GM19351 (cell line): ENCODE results near the gene TRAPPC2L.

ENCODE experiments used
- ATAC-seq: cut with Tn5 transposase; IDR thresholded peaks from one replicate; pipeline ENCODE4 v1.9.1; 2021; ENCODE audit warnings: mild to moderate bottlenecking, moderate library complexity; ENCODE audit not compliant: unreplicated experiment

Gene TRAPPC2L

DNA sequence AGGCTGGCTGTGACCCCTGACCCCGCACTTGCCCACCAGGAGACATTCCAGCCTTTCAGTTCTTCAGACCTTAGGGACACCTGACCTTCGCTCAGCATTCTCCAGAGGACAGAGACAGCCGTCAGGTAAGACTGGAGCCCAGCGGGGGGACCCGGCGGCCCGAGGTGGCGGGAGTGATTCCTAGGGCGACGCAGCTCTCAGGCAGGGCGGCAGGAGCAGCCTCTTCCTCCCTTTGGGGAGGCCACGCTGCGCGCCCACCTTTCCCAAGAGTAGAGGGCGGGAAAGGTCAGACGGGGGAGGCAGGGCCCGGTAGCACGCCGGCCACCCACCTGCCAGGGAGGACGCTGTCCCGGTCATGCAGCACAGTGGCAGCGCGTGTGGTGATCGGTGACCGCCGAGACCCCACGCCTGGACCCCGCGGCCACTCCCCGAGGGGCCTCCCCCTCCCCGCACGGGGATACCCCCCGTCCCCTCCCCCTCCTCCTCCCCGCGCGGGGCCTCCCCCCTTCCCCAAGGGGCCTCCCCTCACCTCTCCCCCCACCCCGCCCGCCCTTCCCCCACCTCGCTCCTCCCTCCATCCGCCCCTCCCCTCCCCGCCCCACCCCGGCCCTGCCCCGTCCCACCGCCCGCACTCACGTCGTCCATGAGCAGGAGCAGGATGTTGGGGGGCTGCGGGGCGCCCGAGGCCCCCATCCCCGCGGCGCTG lies 652 bp upstream of the TRAPPC2L start:
- ATAC-seq, result no peak

DNA sequence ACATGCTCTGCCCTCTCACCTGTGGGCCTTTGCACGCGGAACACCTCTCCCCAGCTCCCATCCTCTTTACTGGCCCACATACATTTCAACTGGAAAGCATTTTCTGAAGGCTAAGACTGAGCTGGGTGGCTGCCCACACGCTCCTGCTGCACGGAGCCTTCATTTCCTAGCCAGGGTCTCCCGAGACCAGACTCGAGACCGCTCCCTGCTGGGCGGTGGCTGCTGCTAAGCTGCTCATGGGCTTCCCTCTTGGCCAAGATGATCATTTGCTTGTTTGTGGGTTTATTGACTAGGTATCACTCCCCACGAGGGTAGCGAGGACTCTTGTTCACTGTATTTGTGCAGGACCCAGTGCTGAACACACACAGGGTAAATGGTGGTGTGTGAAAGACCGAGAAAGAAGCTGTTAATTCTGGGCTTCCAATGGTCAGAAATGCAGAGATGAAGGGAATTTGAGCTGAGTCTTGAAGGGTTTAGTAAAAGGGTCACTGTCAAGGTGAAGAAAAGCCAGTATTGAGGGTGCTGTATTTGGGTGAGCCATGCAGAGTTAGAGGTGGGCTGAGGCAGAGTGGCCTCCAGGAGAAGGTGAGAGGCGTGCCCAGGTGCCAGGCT lies 907 bp downstream of the TRAPPC2L start:
- peak; percentile 47 for ATAC-seq

DNA sequence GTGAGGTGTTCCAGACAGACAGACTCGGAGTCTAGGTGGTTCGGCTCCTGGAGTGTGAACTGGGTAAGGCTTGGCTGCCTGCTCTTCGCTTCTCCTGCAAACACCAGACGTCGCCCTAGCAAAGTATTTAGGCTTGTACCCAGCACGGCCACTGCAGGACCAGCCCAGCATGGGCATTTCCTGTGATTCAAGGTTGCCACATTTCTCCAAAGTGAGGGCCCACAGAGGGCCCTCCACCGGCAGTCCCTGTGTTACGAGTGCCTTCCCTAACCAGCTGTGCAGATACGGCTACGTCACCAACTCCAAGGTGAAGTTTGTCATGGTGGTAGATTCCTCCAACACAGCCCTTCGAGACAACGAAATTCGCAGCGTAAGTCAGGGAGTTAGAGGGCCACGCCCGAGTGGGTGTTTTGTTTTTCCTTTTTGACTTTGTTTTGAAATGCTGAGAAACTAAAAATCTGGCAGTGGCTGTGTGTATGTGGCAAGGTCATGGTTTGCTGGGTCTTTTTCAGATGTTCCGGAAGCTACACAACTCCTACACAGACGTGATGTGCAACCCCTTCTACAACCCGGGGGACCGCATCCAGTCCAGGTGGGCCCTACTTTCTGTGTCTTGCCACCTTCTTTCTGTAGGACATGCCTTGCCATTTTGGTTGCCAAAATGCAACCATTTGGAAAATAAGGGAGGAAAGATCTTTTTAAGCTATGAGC lies 2.6 kb downstream of the TRAPPC2L start:
- no peak for ATAC-seq

DNA sequence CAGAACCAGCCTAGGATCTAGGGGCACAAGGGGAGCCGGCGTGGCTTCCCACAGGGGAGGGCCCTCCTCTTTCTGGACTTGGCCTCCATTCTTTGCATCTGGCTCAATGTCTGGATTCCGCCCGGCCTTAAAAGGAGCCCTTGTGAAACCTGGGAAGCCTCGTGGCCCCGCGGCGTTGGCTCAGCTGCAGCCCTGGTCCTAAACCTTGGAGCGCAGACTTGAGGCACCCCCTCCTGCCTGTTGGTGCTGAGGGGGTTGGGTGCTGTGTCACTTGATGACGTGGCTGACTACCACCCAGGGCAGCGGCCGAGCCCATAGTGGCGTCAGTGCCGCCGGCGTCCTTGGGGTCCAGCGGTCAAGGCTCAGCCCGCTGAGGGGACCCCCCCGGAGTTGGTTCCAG lies 4.4 kb downstream of the TRAPPC2L start:
- ATAC-seq, result no peak

DNA sequence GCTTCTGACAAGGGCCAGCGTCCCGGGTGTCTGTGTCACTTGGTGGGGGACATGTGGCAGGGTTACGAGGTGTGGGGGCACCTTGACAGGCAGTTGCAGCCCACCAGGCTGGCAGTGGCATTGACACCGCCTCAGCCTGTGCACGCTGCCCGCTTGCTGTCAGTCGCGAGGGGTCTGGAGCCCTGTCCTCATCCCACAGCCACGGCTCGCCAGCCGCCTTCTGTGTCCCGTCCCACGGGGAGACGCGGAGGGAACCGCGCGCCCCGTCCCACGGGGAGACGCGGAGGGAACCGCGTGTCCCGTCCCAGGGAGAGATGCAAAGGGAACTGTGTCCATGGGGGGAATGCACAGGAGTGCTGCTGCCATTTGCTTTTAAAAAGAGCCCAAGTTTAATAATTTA lies 6.0 kb downstream of the TRAPPC2L start:
- no peak for ATAC-seq

DNA sequence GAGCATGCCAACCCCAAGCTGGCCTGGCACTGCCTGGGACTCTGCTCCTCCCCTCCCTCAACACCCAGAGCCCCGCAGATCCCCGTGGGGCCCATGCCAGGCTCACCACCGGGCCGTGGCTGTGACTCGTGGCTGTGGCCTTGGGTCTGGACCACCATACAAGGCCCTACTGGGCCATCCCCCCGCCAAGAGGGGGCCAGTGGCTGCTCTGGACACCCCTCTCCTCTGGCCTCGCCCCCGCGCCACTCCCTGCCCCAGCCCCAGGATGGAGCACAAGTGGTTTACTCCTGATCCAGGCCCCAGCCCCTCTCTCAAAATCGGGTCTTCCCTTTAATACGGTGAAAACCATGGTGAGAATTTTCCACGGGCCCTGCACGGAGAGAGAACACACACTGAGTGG lies 6.5 kb downstream of the TRAPPC2L start:
- no peak for ATAC-seq

DNA sequence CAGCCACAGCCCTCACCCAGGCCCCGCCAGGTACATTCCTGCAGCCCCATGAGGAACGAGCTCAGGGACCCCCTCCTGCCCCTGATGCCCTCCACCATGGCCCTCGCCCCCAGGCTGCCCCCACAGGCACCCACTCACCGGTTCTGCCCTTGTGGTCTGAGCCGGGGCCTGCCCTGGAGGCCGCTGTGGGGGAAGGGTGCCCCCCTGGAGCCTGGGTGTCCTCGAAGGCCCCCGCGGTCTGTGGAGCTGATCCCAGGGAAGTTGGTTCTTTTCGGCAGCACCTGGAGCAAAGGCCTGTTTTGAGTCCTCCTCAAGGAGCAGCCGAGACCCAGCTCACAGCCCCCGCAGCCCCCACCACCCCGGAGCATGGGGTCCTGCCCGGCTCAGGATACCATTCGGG lies 7.2 kb downstream of the TRAPPC2L start:
- ATAC-seq, result no peak

DNA sequence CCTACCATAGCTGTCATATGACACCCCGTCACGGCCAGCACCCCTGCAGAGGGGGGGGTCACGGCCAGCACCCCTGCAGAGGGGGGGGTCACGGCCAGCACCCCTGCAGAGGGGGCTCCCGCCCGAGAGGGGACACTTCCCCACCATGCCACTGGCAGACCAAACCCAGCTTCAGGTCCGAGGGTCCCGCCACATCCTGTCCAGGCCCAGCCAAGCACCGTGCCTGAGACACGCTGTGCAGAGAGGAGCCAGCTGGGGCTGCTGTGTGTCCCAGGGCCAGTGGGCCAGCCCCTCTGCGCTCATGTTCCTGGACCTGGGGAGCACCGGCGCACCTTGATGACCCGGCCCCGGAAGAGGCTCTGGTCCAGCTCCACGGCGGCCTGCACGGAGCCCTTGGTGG lies 7.6 kb downstream of the TRAPPC2L start:
- ATAC-seq, result no peak

DNA sequence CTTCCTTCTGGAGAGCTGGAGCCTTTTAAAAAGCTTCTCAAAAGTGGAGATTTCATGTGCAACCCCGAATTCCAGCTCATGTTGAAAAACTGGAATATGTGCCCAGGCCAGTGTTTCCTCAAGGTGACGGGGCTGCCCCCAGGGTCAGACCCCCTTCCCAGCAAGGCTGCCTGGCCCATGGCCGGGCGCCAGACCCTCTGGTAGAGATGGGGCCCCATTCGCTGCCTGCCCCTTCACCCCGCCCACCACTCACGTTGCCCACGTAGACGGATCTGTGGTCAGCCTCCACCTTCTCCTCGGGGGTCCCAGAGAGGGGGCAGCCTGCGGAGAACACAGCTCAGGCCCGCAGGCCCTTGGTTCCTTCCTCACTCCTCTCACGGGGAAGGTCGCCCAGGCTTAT lies 8.4 kb downstream of the TRAPPC2L start:
- ATAC-seq, result no peak

DNA sequence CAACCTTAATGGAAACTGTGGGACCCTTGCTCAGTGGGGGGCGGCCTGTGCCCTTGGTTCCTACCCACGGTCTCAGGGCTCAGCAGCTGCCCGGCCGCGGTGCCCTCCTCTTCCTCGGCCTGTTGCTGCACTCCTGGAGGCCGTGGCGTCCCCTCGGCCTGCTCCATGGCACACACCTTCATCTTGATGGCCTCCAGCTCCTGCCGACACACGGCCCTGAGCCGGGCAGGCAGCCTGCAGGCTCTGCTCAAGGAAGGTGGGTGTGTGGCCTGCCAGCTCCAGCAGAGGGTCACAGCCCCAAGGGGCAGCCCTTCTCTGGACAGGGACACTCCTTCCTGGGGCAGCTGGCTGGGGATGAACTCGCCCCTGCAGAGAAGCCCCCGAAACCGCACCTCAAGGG lies 8.8 kb downstream of the TRAPPC2L start:
- ATAC-seq, result no peak

DNA sequence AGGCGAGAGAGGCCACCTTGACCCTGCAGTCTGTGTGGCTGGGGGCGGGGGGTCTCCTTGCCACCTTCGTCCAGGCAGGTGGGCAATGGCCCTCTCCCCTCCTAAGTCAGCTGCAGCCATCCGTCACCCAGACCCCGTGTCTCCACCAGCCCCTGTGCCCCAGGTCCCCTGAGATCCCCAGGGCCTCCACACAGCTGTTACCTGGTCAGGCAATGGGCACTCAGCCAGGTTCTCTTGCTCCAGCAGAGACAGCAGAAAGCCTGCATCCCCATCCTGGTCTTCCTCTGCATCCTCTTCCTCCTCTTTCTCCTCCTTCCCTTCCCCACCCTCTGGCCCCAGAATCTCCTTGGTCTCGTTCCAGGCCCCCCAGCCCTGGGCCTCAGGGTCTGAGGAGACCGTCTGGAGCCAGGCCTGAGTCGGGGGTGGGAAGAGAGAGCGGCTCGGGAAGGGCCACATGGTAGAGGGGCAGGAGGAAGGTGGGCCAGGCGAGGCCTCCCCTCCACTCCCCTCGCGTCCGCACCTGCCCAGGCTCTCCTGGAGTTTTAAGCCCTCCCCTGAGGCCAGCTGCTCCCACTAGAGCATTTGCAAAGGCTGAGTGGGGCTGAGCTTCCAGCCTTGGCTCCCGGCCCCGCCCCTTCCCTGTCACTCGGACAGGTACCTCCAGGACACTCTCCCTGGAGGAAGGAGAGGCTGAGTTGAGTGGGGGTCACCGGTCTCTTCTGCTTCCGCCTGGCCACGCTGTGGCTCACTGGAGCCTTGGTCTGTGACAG lies 9.4 kb downstream of the TRAPPC2L start, which contains the start of gene PABPN1L:
TSS of gene PABPN1L (minus strand) at position 510 of the 770 bp plus-strand sequence. CDS start at position 456, 54 bp downstream.
- ATAC-seq, result no peak

DNA sequence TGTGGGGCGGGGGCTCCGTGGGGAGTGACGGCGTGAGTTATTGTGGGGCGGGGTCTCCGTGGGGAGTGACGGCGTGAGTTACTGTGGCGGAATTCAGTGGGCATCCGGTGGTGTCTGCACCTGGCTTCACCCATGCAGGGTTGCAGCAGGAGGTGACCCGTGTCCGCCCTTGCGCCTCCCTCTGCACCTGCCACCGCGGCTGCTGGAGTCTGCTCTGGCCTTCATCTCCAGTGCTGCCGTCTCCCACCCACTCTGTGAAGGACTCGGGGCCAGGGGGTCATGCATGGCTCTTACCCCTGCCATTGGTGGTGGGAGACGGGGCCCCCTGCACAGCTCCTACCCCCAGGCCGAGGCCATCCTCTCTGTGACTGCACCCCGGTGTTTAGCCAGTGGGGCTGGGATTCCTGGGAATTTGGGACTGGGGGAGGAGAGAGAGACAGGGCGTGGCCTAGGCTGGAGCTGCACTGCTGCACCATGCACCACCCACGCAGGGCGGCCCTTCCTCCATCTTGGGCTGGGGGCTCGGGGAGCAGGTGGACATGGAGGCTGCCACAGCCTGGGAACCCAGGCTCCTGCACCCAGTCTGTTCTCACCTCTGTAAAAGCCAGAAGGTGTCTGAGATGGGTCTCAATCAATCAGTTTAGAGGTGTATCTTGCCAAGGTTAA lies 10.8 kb downstream of the TRAPPC2L start:
- ATAC-seq, result no peak

DNA sequence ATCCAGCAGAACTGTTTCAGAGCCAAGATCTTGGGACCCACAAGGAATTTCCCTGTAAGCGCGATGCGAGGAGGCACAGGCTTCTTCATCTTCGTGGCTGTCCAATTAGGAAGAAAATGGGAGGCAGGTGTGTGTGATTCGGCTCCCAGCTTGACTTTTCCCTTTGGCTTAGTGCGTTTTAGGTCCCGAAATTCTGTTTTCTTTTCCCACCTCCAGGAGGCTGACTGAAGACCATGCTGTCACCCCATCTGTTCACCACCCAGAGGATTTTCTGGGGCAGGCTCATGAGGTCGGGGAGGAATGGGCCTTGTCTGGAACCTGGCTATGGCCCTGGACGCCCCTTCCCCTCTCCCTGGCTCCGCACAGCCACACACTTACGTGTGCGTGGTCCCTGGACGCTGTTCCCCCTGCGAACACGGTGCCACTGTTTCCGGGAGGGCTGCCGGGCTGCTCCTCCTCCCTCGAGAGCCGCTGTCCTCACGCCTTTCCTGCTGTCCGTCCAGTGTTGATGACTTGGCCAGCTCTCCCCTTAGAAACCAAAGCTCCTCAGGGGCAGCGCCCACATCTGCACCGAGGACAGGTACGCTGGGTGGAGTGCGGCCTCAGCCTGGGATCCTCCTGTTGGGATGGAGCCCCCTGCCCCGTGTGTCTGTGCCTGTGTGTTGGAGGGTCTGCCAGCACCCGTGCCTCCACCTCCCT lies 12.2 kb downstream of the TRAPPC2L start:
- ATAC-seq, result no peak

DNA sequence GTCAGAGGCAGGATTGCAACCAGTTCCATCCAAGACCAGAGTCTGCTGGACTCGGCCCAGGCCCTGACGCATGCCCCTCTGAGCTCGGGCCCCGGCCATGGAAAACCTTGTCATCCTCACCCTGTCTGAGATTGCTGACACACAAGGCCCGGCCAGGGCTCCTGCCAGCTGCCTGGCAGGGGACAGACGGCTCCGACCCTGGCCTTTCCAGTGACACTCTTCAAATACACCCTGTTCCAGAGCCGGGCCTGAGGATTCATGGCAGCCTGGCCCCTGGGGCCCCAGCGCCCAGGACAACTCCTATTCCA lies 12.7 kb downstream of the TRAPPC2L start:
- ATAC-seq, result no peak

DNA sequence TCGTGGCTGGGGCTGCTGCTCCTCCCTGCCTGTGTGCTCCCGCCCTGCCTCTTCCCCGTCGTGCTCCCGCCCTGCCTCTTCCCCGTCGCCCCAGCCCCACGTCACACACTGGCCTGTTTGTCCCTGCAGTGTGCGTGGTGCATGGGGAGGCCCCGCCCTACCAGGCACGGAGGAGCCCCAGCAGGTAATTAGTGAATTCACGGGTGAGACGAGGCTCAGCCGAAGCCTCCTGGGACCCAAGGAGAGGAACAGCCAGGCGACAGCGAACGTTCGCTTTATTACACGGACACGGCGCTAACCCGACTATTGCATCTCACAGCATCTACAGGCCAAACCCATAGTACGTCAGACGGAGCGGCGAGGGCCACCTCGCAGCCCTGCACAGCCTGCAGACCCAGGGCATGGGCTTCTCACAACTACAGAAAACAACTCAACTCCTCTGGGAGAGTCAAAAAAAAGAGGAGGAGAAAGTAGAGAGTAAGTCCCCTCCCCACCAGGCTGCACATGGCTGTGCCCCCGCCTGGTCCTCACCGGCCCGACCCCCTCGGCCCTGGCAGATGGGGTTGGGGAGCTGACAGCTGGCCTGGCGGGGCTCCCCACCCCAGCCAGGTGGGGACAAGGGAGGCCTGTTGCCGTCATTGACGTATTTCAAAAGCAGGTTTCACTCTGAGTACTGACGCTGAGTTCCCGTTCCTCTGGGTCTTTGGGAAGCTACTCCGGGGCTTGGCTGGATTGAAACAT lies 13.9 kb downstream of the TRAPPC2L start:
- ATAC-seq, result no peak

DNA sequence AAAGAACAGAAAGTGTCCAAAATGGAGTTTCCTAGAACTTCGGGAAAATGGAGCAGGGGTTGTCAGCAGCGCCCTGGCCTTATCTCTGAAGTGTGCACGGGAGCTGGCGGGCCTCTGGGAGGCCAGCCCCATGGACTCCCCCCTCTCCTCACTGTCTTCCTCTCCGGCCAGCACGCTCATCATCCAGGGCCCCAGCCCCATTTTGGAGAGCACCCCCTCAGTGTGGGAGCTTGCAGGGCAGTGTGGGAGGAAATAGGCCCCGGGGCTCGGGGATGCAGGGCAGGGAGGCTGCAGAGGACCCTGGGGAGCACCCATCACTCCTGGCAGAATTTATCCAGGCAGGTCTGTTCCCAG lies 14.4 kb downstream of the TRAPPC2L start:
- no peak for ATAC-seq

DNA sequence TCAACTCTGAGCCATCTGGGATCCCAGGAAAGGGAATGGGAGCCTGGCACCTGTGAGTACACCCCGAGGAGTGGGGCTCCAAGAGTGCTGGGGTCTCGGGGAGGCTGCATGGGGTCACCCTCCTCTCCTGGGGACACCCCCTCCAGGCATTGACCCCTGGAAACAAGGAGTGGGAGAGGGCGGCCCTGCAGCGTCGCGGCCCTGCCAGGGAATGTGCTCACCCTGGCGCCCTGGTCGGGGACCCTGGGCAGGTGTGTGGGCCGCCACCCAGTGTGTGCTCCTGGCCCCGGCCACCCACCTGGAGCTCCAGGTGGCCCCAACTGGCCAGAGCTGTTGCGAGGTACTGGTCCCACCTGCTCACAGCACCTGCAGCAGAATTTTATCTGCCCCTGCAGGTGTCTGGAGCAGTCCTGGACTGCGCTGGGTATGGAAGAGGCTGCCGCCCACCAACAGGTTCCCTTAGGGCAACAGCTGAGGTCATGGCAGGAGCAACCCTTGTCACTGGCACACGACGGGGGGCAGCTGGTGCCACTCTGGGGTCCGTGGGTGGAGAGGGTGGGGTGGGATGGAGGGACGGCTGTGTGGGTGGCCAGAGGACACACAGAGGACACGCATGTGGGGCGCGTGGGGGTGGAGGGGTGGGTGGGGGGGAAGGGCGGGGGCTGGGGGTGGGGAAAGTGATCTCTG lies 14.9 kb downstream of the TRAPPC2L start:
- no peak for ATAC-seq

DNA sequence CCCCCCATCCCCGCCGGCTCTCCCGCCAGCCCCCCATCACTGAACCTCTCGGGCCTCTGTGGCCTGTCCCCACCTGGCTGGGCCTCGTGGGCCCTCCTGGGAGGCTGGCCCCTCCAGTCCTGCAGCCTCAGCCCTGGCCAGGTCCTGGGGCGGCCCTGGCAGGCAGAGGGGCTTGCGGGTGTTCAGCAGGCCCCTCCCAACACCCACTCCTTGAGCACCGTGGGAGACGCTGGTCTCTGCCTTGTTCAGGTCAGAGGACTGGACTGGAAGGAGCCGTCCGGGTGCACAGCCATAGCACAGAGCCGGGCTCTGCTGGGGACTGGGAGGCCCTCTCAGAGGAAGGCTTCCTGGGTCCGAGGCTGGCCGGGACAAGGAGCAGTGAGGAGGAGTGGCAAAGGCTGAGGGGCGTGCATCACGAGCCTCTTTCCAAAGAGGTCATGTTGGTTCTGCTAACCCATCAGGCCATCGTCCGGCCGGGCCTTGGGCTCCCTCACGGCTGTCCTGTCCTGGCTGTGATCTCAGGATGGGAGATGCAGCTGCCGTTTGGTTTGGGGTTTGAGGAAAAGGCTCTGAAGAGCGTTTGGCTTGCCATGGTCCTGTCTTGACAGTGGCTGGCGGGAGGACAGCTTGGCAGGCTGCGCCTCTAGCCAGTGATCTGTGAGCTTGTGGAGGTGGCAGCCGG lies 15.9 kb downstream of the TRAPPC2L start:
- ATAC-seq, result no peak
